Activated CD4-positive, alpha-beta T cell treated with anti-CD3 and anti-CD28 coated beads, Interleukin-2, Interleukin-4, amounts not matched to agents 100 ng/mL and 50 ng/mL, durations not matched to agents 16 hours and 8 hours (primary cell): ENCODE results near the gene REEP3.
A peak's percentile ranks its signal among the peaks of the same experiment; 100 is the strongest.

Experiments
- DNase-seq: peaks from one replicate; pipeline ENCODE4 v3.0.0-alpha.2; 2020; ENCODE audit warnings: low spot score

Gene REEP3

DNA sequence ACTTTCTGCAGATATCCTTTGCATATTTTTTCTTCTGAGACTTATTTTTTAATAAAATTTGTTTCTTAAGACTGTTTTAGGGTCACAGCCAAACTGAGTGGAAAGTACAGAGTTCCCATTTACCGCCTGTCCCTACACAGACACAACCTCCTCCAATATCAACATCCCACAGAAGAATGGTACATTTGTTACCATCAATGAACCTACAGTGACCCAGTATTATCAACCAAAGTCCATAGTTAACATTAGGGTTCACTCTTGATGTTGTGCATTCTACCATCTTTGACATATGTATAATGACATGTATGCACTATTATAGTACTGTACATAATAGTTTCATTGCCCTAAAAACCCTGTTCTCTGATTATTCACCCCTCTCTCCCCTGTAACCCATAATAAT, 14.6 kb upstream of the REEP3 start:
- no peak for DNase-seq

DNA sequence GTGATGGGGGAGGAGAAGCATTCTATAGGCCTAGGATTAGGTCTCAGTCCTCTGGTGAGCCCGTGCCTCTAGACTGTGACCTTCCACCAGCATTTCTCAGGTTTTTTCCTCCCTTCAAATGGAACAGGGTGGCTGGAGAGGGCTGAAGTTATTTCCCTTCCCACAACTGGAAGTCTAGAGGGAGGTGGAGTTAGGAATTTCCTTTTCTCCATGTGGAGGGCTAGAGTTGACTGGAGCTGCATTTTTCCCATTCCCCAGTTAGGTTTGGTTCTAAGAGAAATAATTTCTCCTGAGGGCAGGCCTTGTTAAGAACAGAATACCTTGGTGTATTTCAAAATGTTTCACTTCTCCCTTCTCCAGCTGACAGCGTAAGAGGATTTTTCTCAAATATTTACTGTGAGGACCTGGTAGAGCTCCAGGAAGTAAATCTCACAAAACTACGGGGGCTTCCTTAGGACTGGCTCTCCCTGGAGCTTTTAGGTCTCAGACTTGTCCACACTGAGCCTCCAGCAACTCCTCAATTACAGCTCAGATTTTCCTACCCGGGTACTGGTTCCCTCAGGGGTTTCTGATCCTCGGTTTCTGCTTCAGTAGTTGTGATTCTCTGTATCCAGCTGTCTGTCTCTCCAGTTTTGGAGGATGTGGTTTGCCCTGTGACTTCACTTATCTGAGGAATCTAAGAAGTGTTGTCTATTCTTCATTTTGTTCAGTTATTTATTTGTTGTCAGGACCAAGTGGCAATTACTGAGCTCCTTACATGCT, 6.0 kb upstream of the REEP3 start:
- peak; percentile 39 for DNase-seq

DNA sequence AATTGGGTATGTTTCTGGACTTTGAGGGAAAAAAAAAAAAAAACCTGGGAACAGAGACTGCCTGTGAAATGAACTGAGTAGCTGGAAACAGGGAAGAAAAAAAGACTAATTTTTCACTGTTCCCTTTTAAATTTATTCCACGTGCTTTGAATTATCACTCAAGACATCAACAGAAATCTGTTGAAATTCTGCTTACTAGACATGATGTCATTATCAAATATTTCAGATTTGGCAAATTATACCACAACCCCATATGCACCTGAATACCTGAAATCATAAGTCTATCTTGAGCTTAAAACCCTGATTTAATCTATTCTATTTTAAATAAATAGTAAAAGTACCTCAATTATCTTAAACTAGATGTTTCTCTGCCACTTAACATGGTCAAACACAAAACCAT, 5.0 kb upstream of the REEP3 start:
- DNase-seq, result no peak

DNA sequence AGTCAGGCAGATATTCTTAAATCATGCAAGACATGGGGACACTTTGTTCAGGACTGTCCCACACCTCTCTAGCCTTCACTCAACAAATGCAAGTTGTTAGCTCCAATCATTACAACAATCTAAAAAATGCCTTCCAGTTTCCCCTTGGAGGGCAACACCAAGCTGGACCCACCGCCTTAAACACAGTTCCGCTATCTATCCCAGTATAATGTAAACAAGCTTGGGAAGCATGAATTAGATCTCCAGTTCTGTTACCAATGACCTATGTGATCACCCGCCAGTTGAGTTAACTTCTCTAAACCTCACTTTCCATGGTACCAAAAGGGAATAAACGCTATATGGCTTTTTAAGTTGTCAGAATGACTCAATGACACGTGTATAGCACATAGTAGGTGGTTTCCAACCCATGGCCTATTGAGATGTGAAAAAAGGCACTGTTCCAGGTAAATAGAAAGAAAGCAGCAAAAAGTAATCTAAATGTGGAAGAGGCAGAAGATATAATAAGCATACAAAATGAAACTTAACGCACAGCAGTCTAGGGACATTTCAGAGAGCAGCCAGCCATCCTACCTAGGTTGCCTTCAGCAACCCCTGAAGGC, 2.4 kb upstream of the REEP3 start:
- no peak for DNase-seq

DNA sequence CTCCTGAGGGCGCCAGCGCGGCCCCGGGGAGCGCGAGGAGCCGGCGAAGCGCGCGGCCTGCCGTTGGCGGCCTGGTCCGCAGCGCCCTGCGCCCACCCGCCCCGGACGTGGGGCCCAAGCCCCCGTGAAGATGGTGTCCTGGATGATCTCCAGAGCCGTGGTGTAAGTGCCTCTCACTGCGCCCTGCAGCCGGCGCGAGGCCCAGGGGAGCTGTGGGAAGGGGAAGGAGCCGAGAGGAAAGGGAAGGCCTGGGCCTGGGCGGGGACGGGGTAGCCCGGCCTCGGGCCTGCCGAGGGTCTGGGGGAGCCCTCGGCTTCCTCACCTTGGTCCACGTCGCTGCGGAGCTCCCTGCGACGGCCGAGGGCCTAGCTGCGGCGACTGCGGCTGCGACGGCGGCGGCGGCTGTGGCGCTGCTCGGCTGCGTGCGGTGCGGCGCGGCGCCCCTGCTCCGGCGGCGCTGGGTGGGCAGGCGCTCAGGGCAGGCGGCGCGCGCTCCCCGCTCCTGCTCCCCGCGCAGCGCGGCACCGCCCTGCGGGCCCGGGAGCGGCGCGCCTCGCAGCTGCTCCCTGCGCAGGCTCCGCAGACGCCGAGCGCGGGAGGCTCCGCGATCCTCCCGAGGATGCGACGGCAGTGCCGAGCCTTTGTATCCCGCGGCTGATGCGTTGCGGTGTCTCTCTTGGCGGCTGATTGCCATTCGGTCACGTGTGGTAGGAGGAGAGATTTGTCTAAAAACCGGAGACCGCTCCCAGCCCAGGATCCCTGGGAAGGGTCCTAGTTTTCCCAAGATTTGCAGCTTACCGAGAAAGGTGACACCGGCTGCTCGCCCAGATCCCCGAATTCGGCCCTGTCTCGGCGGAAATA, 445 bp downstream of the REEP3 start:
- peak; percentile 41 for DNase-seq

DNA sequence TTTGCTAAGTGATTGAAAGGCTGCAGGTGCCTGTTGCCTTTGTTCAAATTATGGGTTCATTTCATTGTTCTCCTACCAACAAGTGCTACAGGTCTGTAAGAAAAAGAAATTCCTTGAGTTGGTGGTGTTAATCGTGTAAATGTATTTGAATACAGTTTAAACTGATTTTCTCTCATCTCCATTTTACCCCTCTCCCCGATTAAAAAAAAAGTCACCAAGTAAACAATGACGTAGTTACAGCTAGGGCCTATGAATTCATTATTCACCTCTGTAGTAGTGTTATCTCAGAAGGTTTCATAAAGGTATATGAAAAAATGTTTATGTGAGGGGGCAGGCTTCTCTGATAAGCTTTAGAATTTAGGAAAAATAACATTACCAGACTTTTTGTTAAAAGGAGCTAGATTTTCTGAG, 1.1 kb downstream of the REEP3 start:
- peak; percentile 39 for DNase-seq

DNA sequence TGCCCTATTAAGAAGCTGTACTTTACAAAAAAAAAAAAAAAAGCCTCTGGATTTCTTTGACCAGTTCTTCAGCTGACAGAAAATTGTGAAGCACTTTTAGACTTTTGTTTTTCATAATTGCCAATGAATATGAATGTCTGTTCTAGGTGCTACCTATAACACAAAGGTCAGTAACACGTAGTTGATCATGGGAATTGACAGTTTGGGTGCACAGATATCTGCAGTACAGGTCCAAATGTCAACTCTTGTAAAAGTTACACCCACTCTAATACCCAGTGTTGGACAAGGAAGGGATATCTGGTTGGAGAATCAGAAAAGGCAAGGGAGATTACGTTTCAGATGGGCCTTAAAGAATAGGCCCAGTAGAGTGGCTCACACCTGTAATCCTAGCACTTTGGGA, 1.8 kb downstream of the REEP3 start:
- no peak for DNase-seq

DNA sequence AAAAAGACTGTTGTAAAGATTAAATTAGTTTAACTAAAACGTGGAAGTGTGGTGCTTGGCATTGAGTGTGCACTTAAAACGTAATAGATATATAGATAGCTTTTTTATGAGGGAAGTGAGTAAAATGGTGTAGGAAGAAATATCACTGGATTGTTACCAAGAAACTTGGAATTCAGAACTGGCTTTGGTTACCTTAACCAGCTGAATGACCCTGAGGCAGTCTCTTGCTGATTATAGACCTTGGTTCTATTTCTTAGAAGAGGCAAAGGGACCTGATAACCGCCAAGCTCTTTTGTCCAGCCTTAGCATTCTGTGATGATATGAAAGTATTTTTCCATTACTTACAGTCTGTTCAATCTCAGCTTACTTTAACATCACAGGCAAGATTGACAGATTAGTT, 3.8 kb downstream of the REEP3 start:
- DNase-seq, result no peak

DNA sequence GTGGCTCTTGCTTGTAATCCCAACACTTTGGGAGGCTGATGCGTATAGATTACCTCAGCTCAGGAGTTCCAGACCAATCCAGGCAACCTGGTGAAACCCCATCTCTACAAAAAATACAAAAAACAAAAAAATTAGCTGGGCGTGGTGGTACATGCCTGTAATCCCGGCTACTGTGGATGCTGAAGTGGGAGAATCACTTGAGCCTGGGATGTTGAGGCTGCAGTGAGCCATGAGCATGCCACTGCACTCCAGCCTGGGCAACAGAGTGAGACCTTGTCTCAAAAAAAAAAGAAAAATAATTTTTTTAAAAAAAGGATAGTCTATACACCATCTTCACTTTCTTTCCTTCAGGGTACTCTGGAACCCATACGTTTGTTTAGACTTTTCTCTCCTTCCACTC, 6.2 kb downstream of the REEP3 start:
- no peak for DNase-seq

DNA sequence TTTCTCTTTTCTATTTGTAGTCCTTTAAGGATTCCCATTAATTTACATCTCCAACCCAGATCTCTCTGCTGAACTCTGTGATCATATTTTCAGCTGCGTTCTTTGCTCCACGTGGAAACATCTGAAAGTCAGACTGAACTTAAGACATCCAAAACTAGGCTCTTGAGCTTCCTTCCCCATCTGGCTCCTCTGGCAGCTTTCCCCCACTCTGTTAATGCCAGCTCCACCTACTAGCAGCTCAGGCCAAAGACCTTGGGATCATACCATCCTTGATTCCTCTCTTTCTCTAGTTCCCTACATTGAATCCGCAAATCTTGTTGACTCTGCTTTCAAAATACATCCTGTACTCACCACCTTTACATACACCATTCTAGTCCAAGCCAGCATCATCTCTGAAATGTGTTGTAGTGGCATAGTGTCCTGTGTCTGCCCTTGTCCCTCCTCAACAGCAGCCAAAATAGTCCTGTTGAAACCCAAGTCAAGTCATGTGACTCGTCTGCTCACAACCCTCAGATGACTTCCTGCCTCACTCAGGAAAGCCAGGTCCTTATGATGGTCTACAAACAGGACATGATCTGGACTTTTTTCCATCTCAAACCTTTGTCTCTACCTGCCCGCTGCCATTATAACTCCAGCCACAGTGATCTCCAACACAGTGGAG, 7.0 kb downstream of the REEP3 start:
- no peak for DNase-seq

DNA sequence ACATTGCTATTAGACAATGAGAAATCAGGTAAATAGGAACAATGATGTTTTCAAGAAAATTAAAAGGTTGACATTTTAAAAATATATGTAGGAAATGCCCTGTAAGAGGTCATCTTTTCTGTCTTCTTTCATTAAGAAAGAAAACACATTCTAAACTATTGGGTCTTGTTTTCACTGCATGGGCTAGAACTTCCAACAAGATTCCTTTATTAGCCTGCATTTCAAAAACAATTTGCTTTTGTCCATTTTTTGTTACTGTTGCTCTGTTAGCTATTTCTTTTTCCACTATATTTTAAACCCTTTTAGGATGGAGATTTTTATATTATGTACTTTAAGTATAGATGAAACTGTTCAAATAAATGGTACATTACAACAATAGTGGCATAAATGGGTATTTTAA, 9.2 kb downstream of the REEP3 start:
- DNase-seq, result no peak

DNA sequence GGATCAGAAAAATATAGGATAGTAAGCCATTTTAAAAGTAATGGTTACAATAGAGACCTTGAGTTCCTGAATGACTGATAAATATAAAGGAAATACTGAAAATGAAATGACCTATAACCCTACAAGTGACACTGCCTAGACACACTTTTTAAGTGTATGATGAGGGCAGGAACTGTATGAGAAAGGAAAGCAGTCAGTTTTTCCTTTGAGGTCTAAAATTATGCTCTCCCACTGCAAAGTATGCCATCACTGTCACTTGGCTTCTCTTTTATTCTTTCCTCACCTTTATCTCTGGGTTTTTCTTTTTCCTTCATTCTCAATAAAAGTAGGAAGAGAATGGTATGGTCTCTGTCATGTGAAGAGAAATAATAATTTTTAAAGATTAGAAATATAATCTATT, 13.5 kb downstream of the REEP3 start:
- no peak for DNase-seq

DNA sequence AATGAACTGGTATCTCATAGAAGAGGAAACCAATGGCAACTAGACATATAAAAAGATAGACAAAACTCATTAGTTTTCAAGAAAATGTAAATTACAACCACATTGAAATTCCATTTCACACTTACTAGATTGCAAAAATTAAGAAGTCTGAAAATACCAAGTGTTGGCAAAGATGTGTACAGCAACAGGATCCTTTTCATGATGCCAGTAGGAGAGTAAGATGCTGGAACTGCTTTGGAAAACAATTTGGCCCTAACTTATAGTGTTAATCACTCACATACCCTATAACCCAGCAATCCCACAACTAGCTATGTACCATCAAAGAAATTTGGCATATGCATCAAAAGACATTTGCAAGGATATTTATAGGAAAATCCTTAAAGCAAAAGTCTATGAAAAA, 15.5 kb downstream of the REEP3 start:
- no peak for DNase-seq

DNA sequence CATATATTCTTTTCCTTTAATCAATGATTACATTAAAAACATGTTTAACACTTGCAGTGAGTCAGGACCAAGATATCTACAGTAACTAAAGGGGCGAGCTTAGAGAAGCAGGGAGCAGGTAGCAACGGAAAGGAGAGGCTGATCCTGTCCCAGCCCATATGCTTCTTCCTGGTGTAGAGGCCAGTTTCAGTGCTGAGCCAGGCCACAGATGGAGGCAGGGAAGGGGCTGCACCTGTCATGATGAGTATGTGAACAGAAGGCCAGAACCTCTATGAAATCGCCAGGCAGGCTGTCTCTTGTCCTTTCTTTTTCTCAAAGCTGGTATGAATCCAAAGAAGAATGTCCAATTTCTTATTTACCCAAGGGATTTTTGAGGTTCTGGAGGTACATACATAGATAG, 16.3 kb downstream of the REEP3 start:
- no peak for DNase-seq

DNA sequence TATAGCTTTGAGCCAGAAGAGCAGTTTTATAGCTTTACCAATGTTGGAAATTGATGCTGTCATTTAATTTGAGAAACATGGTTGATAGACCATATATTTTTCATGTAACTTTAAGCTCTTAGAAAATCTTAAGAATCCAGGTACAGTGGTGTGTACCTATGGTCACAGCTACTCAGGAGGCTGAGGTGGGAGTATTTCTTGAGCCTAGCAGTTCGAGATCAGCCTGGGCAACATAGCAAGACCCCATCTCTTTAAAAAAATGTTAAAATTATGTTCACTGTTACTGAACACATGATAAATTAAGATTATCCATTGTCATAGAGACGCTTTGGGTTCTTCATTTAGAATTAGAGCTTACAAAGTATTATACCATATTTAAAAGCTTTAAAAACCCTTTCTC, 18.2 kb downstream of the REEP3 start:
- no peak for DNase-seq

DNA sequence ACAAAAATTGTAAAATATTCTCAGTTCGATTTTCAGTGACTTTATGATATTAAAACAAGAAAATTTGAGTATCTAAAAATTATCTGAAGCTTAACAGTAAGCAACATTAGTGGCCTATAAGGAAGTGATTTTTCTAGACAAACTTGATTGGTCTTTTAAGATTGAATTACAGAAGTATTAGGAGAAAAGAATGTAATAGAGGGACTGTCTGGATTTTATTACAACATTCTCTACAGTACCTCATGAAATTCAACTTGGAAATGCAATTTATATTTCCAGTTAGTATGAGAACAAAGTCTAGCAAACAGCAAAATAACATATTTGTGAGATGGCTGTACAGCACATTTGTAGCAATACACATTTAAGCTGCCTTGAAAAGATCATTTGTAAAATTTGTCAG, 18.8 kb downstream of the REEP3 start:
- DNase-seq, result no peak

DNA sequence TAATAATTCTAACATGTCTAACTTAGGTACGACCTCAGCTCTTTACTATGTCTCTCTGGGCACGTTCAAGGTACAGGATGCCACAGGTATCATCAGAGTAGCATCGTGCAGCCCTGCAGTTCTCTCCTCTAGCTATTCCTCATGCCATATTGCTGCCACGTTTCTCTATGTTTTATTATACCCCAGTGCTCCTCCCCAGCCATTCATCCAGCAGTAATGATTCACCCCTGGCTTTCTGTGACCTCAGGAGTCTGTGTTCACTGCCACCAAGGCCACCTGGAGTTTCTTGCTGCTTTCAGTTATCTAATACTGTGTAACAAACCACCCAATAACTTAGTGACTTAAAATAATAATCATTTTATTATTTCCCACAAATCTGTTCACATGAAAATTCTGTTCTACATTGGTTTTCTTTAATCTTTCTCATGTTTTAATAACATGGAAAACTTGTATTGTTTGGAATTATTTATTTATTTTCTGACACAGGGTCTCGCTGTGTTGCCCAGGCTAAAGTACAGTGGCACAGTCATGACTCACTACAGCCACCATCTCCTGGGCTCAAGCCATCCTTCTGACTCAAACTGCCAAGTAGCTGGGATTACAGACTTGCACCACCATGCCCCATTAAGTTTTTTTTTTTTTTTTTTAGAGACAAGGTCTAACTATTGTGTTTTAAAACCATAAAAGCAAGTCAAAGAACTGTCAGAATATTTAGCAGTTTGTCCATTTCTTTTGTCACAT, 21.8 kb downstream of the REEP3 start:
- DNase-seq, result no peak

DNA sequence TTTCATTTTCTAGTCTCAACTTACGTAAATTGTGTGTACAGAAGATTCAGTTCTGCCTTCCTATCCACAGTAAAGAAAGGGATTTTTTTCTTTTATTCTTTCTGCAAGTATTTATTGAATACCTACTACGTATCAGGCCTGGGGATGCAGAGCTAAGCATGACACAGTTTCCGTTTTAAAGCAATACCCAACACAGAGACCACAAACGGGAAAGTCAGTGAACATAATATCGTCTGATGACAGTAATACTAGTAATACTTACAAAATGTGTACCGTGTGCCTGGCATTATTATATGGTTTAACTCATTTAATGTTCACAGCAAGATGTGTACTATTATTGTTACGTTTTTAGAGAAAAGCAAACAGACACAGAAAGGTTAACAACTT, 22.4 kb downstream of the REEP3 start:
- no peak for DNase-seq

DNA sequence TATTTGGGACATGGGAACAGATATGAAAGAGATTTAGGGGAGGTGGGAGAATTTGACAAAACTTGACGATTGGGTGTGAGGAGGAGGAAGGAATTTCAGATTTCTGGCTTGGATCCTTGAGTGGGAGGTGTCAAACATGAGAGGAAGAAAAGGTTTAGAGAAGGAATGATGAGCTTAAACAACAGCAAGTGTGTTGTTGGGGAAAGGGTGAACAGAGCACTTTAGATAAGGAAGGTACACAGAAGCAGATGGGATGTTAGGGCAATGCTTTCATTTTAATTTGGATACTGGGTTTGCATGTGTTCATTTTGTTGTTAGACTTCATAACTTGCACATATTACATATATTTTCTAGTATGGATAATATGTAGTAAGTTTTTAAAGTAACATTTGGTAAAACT, 23.2 kb downstream of the REEP3 start:
- no peak for DNase-seq

DNA sequence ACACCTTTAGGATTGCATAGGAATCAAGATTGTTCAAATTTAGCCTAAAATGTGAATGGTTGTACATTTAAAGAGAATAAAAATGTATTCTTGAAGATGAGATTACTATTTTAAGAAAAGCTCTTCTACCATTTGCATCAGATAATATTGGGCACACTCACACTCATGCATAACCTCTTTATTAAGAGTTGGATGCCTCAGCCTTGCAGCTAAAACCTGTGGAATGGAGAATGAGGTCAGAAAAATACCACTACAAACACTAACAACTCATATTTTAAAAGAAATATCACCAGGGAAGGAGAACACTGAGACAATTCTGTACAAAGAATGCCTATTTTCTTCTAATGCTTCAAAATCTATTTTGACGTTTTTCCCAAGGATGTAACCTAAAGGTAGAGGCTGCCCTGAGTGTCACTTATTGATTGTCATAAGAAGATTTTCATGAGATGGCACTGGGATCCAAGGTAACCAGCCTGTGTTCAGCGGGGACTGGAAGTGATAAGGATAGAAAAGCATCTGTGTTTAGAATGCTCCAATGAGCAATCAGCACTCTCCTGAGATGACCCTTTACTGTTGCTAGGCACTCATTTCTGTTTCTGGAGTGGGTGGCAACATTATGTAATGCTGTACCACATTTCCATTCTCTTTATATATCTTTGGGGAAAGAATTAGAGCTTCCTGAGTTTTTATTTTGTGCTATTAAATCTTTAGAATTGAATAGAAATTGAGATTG, 26.6 kb downstream of the REEP3 start:
- no peak for DNase-seq

DNA sequence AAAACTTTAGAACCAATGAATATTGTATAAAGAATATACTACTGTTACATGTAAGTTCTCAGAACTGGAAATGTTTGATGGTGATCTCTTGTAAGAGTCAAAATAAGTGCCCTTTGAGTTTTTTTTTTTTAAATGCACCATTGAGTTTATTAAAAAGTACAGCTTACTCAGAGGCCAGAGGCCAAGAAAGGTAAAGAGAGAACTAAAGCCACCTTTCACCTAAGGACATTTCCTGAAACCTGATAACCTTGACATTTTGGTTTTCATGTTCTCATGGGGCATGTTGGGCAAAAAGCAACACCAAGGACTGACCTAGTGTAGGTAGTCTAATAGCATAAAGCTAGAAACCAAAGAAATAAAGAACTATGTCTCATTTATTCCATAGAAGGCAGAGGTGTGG, 27.7 kb downstream of the REEP3 start:
- no peak for DNase-seq
